CD14-positive monocyte (primary cell): ENCODE results near the gene CNIH2. TPM values are rescaled to one million over a fixed set of nuclear protein-coding genes. Genes with fewer than 3 reads are reported as not detected.

Experiments
- DNase-seq, 3 donors: peaks; one replicate each; pipeline ENCODE4 v3.0.0-alpha.2; 2011 to 2022
- H2AFZ ChIP-seq: 2 replicates; pipeline ENCODE4 v1.6.0; 2012; ENCODE audit warnings: mild to moderate bottlenecking, low read depth, low read length, inconsistent platforms; ENCODE audit not compliant: insufficient read depth, poor library complexity, severe bottlenecking
- H3K27ac ChIP-seq, 2 donors: 1 replicate in 1 of 2; 2 replicates in 1 of 2; pipeline ENCODE4 v1.5.1; 2012 to 2013; ENCODE audit warnings: low read length in 2 of 2, control low read depth in 1 of 2, inconsistent platforms in 1 of 2, low read depth in 1 of 2, mild to moderate bottlenecking in 1 of 2
- H3K27me3 ChIP-seq, 2 donors: one replicate each; pipeline versions ENCODE4 v1.6.0 to v1.6.1; 2011 to 2013; ENCODE audit warnings: low read length in 2 of 2; ENCODE audit not compliant: control insufficient read depth in 2 of 2, insufficient read depth in 2 of 2
- H3K36me3 ChIP-seq, 2 donors: replicated peaks in 1 of 2; 1 replicate in 1 of 2; 2 replicates in 1 of 2; pipeline versions ENCODE4 v1.5.1 to v1.6.1; 2012 to 2013; ENCODE audit warnings: low read length in 2 of 2, control low read depth in 1 of 2, inconsistent platforms in 1 of 2, mild to moderate bottlenecking in 1 of 2; ENCODE audit not compliant: insufficient read depth in 2 of 2, control insufficient read depth in 1 of 2
- H3K4me1 ChIP-seq, 2 donors: 1 replicate in 1 of 2; 2 replicates in 1 of 2; pipeline versions ENCODE4 v1.5.1 to v1.6.1; 2012 to 2013; ENCODE audit warnings: low read length in 2 of 2, control low read depth in 1 of 2, inconsistent platforms in 1 of 2, mild to moderate bottlenecking in 1 of 2, moderate library complexity in 1 of 2; ENCODE audit not compliant: insufficient read depth in 2 of 2, control insufficient read depth in 1 of 2
- H3K4me2 ChIP-seq: replicated peaks from 2 replicates; pipeline ENCODE3; 2012; ENCODE audit warnings: low read length, moderate library complexity, mild to moderate bottlenecking; ENCODE audit not compliant: poor library complexity, severe bottlenecking; ENCODE audit errors: extremely low read depth
- H3K4me3 ChIP-seq, 3 experiments: fragments of 200-600 bp in 1 of 3; sonication (generic) in 1 of 3; replicated peaks in 1 of 3; 1 replicate in 2 of 3; 2 replicates in 1 of 3; pipeline ENCODE4 v1.5.1; 2011 to 2013; ENCODE audit warnings: low read length in 3 of 3, mild to moderate bottlenecking in 3 of 3, control low read depth in 2 of 3, low read depth in 2 of 3, inconsistent platforms in 1 of 3, moderate library complexity in 1 of 3
- H3K79me2 ChIP-seq: 2 replicates; pipeline ENCODE4 v1.6.0; 2012; ENCODE audit warnings: mild to moderate bottlenecking, control low read depth, inconsistent platforms, low read length, moderate library complexity; ENCODE audit not compliant: insufficient read depth
- H3K9ac ChIP-seq: 2 replicates; pipeline ENCODE4 v1.6.0; 2017; ENCODE audit warnings: low read length, mild to moderate bottlenecking; ENCODE audit not compliant: insufficient read depth, poor library complexity, severe bottlenecking
- H3K9me3 ChIP-seq, 2 donors: replicated peaks in 1 of 2; 1 replicate in 1 of 2; 2 replicates in 1 of 2; pipeline versions ENCODE4 v1.5.1 to v1.6.1; 2012 to 2013; ENCODE audit warnings: low read length in 2 of 2, control low read depth in 1 of 2; ENCODE audit not compliant: control insufficient read depth in 1 of 2, insufficient read depth in 1 of 2
- H4K20me1 ChIP-seq: 2 replicates; pipeline ENCODE4 v1.6.0; 2012; ENCODE audit warnings: mild to moderate bottlenecking, low read length, control low read depth, moderate library complexity; ENCODE audit not compliant: insufficient read depth
- H3K27ac Mint-ChIP-seq, 7 donors: one replicate each; pipeline ENCODE4 v1.8.0; 2020; ENCODE audit warnings: mild to moderate bottlenecking in 7 of 7, mixed read lengths in 7 of 7, moderate library complexity in 6 of 7, inconsistent platforms in 2 of 7
- H3K27me3 Mint-ChIP-seq, 3 donors: one replicate each; pipeline ENCODE4 v1.8.0; 2021 to 2022; ENCODE audit warnings: low read depth in 3 of 3, mild to moderate bottlenecking in 3 of 3, mixed read lengths in 3 of 3, moderate library complexity in 3 of 3, inconsistent platforms in 1 of 3
- H3K36me3 Mint-ChIP-seq, 2 donors: one replicate each; pipeline ENCODE4 v1.8.0; 2020; ENCODE audit warnings: mixed read lengths in 2 of 2, inconsistent platforms in 1 of 2, mild to moderate bottlenecking in 1 of 2
- H3K4me1 Mint-ChIP-seq: one replicate; pipeline ENCODE4 v1.8.0; 2020; ENCODE audit warnings: mild to moderate bottlenecking, mixed read lengths
- H3K4me3 Mint-ChIP-seq, 2 donors: one replicate each; pipeline ENCODE4 v1.8.0; 2020; ENCODE audit warnings: mild to moderate bottlenecking in 2 of 2, mixed read lengths in 2 of 2, moderate library complexity in 1 of 2
- H3K9me3 Mint-ChIP-seq, 7 donors: one replicate each; pipeline ENCODE4 v1.8.0; 2020 to 2022; ENCODE audit warnings: mixed read lengths in 7 of 7, mild to moderate bottlenecking in 6 of 7, moderate library complexity in 6 of 7, inconsistent platforms in 2 of 7
- WGBS: methylation state at CpG from one replicate; pipeline ENCODE4 v1.1.5; 2013; ENCODE audit warnings: missing lambda C conversion rate; ENCODE audit not compliant: insufficient coverage; 5-methylcytosine and 5-hydroxymethylcytosine counted together
- intact Hi-C, 2 donors: fragments of 100-400 bp; cut with micrococcal nuclease; formaldehyde crosslinking; loops; one replicate each; pipeline versions ENCODE4 v1.15.0 to v1.15.1; 2023
- polyA plus RNA-seq, 3 donors: library from polyadenylated mRNA; depleted of rRNA in 1 of 3; unstranded in 2 of 3; stranded (reverse) in 1 of 3; fragments of 300-500 nt in 2 of 3; fragments of >200 nt in 1 of 3; fragmentation: Illumina TruSeq in 2 of 3; gene quantifications; 1 replicate in 2 of 3; 2 replicates in 1 of 3; pipeline ENCODE4 v1.2.3, GENCODE V29; 2012 to 2021
- TF ChIP-seq, protein P1 (sequence below): fragments of 200-600 bp; IDR thresholded peaks from one replicate; pipeline ENCODE4 v1.8.0; 2022; ENCODE audit warnings: antibody characterized with exemption, mild to moderate bottlenecking

Gene CNIH2
- polyA plus RNA-seq, 3 donors = 1.2 TPM; not detected in 2

DNA sequence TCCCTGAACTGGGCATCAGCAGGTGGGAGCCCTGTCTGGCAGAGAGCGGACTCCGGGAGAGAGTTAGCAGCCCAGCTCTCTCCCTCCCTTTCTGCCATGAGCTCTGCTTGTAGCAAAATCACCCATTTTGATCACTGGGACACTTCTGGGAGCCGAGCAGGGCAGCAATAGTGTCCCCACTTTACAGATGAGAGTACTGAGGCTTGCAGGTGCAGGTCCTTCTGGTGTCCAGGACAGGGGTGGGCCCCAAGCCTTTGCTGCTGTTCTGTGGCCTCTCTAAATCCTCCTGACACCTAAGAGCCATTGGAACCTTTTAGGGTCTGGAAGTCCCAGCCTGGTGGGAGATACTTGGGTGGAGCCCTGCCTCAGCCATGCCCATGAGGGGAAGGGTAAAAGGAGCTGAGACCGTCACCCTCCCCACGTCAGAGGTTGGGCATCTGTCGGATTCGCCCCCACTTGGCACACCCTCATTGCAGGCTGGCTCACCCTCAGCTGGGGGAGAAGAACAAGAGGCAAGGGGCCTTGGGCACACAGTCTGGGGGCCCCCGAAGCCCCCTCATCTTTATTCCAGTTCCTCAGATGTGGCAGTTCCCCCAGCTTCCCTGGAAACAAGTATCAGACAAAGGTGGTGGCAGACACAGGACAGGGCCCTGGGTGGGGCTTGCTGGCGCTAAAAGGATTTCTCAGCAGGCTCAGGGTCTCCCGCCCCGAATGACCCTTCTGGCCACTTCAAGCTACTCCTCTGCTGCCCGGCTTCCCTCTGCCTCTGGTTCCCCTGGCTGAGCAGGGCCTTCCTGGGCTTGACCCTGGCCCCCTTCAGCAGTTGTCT, 53.8 kb downstream of the CNIH2 start:
- H3K36me3 Mint-ChIP-seq = peaks cover 22 to 29% of the 10 kb centered on the region in 2 donors
- no peak overlapping the region for H3K4me3 Mint-ChIP-seq
- Histone ChIP-seq H3K4me3 (no peak overlapping the region), H3K36me3 (peaks cover 25 to 32% of the 10 kb centered on the region in 2 donors), H2AFZ (no peak overlapping the region), H3K27ac (no peak overlapping the region), H4K20me1 (peaks cover 29% of the 10 kb centered on the region), H3K9me3 (no peaks in the 10 kb centered on the region), H3K4me1 (peaks cover 29 to 34% of the 10 kb centered on the region in 2 donors), H3K9ac (no peak overlapping the region), H3K27me3 (no peaks in the 10 kb centered on the region), H3K4me2 (no peak overlapping the region), H3K79me2 (peaks cover 13% of the 10 kb centered on the region)
- peaks cover 0 to 3% (median 0%) of the 10 kb centered on the region in 3 donors for H3K27me3 Mint-ChIP-seq
- WGBS = 96% methylated on average over 8 of the region's 12 CpGs
- H3K4me1 Mint-ChIP-seq = peaks cover 34% of the 10 kb centered on the region
- H3K9me3 Mint-ChIP-seq = no peaks in the 10 kb centered on the region
- intact Hi-C loops = no loop called here
- DNase-seq = no peak
- TF ChIP-seq, protein P1, sequence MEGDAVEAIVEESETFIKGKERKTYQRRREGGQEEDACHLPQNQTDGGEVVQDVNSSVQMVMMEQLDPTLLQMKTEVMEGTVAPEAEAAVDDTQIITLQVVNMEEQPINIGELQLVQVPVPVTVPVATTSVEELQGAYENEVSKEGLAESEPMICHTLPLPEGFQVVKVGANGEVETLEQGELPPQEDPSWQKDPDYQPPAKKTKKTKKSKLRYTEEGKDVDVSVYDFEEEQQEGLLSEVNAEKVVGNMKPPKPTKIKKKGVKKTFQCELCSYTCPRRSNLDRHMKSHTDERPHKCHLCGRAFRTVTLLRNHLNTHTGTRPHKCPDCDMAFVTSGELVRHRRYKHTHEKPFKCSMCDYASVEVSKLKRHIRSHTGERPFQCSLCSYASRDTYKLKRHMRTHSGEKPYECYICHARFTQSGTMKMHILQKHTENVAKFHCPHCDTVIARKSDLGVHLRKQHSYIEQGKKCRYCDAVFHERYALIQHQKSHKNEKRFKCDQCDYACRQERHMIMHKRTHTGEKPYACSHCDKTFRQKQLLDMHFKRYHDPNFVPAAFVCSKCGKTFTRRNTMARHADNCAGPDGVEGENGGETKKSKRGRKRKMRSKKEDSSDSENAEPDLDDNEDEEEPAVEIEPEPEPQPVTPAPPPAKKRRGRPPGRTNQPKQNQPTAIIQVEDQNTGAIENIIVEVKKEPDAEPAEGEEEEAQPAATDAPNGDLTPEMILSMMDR = no peak
- peak overlapping the region in 1 of 7 donors; percentile 46 for H3K27ac Mint-ChIP-seq

DNA sequence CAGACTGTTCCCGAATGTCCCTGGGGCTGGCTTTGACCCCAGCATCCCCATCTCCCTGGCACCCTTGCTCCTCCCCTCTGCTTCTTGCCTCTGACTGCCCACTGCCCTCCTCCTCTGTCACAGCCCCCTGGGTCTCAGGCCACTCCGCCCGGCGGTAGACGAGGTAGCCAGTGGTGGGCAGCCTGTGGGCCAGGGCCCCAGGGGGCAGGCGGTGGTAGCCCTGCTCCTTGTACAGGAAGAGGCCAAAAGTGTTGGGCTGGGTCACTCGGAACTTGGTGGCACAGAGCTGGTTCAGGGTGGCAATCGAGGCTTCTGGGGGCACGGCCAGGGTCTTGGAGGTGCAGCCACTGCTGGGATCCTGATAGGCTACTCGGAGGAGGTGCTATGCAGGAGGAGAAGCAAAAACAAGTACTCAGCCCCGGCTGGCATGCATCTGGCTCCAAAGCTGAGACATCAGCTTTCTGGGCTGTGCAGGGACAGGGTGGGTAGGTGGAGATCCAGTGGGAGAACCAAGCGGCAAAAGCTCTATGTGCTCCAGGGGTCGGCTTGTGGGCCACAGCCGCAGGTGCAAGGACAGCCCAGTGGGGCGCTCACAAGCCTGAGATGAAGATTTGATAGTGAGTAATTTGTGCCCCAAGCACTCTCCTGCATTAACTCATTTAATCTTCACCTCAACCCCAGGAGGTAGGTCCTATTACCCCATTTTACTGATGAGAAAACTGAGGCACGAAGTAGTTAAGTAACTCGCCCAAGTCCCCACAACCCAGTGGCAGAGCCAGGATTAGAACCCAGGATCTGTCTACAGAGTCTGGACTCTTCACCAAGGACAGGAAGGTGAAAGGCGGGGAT, 54.6 kb downstream of the CNIH2 start:
- Histone ChIP-seq H3K9me3 (no peaks in the 10 kb centered on the region), H2AFZ (no peak overlapping the region), H3K9ac (no peak overlapping the region), H3K36me3 (peaks cover 30 to 39% of the 10 kb centered on the region in 2 donors), H3K4me2 (no peak overlapping the region), H3K4me3 (no peak overlapping the region), H3K27me3 (no peaks in the 10 kb centered on the region), H3K27ac (no peak overlapping the region), H4K20me1 (peaks cover 33% of the 10 kb centered on the region), H3K4me1 (peaks cover 33 to 41% of the 10 kb centered on the region in 2 donors), H3K79me2 (peaks cover 13% of the 10 kb centered on the region)
- H3K4me3 Mint-ChIP-seq = no peak overlapping the region
- peak overlapping the region in 2 of 7 donors; percentile 46 to 50 for H3K27ac Mint-ChIP-seq
- 93% methylated on average over 13 of the region's 18 CpGs for WGBS
- peaks cover 41% of the 10 kb centered on the region for H3K4me1 Mint-ChIP-seq
- intact Hi-C loops = no loop called here
- H3K9me3 Mint-ChIP-seq = no peaks in the 10 kb centered on the region
- H3K27me3 Mint-ChIP-seq = peaks cover 0 to 3% (median 0%) of the 10 kb centered on the region in 3 donors
- no peak for DNase-seq
- peaks cover 27 to 38% of the 10 kb centered on the region in 2 donors for H3K36me3 Mint-ChIP-seq
- TF ChIP-seq, protein P1 = no peak
